ENCODE measurements around the gene B3GLCT.

DNA sequence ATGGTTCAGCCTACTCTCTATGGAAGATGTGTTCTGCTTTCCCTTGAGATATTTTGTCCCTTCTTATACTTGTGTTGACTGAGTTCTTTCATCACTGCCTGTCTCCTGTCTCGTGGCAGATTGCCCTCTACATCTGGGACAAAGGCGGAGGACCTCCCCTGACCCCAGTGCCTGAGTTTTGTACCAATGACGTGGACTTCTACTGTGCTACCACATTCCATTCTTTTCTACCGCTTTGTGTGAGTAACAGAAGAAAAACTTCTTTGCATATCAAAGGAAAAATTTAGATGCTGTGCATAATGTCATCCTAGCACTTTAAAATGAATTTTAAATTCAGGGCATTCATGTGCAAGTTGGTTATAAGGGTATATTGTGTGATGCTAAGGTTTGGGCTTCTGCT lies 74.6 kb downstream of the B3GLCT start:
- TF ChIP-seq POLR2A (IDR thresholded peaks at IDR 0.05) (no peak), EP300 (IDR thresholded peaks at IDR 0.05) (no peak)

All from ovary (tissue), 1 donor.